T-helper 1 cell treated with Interleukin-12 subunit alpha and Interleukin-12 subunit beta and Interleukin-4 antibody, amounts not matched to agents 30 ng/mL and 1 ng/mL, for 36 hours (primary cell): ENCODE data around the gene TMEM252. TPM values are rescaled to one million over a fixed set of nuclear protein-coding genes. Genes with fewer than 3 reads are reported as not detected.

Experiments used
- intact Hi-C: fragments of 100-400 bp; cut with micrococcal nuclease; formaldehyde crosslinking; loops from one replicate; pipeline ENCODE4 v1.15.1; 2024
- total RNA-seq: library from RNA; stranded (reverse); gene quantifications from 2 replicates; pipeline ENCODE4 v1.2.3, GENCODE V29; 2022

The TMEM252 gene, protein sequence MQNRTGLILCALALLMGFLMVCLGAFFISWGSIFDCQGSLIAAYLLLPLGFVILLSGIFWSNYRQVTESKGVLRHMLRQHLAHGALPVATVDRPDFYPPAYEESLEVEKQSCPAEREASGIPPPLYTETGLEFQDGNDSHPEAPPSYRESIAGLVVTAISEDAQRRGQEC
- total RNA-seq: not detected in 2 replicates

GRCh38 chr9:68540712-68541535 lies at the start of gene TMEM252:
Gene TMEM252, minus strand, starts transcription at chr9:68540883. Its CDS starts 69 bp downstream, at chr9:68540814.
- intact Hi-C loops: no loop called here

DNA sequence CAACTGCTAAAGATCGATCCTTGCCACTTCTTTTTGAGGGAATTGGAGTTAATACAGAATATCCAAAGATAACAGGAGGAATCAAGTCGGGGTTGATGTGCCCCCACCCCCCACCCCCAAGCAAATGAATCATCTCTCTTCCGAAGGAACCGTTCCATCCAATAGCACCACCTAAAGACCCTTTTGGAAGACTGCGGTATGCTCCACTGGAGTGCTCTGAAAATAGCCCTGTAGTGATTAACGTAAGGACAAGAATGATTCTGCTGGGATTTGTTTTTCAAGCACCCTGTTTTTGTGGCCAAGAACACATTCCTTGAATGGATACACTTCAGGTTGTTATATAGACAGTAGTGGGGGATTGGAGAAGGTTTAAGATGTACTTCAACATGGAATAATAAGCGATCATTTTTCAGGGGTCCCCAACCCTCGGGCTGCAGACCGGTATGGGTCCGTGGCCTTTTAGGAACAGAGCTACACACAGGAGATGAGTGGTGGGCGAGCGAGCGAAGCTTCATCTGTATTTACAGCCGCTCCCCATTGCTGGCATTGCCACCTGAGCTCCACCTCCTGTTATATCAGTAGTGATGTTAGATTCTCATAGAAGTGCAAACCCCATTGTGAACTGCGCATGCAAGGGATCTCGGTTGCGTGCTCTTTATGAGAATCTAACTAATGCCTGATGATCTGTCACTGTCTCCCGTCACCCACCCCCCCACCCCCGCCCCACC lies 44.5 kb upstream of the TMEM252 start:
- intact Hi-C loops: loop anchor here (2.0 to 10.0 kb wide), 2 partner anchors 60 to 122 kb away; no protein-coding TSS in a partner anchor

DNA sequence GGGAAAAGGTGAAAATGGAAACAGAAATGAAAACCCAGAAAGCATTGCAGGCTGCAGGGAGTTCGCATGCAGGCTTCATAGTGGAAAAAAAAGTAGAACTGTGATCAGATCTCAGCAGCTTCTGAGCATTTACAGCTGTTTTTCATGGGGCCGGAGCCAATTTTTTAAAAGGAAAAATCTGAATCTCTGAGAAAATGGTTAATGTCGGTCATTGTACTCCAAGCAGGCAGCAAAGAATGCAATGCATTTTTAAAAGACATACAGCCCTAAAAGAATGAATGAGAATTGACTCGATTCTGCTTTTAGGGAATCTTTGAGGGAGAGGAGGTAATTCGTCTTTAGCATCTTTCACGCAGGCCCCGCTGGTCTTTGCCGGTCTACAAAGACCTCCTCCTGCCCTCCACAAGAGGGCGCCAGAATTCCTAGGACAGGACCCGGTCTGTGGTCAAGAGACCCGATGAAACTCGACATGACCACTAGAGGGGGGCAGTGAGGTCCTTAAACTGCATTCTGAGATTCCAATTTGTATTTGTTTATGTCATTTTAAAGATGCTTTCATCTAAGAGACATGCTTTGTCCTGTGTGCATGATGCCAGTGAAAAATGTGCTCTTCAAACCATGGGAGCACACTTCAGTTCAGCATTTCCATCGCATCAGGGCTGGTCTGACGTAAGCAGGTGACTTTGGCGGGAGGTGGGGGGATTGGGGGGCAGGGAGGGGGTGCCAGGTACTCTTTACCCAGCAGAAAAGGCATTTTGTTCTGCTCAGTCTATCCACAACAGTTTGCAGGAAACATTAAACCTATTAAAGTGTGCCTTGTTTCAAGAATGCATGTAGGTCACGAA lies 43.7 kb upstream of the TMEM252 start:
- intact Hi-C loops: loop anchor here (1.0 to 10.0 kb wide), 10 partner anchors 60 to 609 kb away; no protein-coding TSS in a partner anchor

DNA sequence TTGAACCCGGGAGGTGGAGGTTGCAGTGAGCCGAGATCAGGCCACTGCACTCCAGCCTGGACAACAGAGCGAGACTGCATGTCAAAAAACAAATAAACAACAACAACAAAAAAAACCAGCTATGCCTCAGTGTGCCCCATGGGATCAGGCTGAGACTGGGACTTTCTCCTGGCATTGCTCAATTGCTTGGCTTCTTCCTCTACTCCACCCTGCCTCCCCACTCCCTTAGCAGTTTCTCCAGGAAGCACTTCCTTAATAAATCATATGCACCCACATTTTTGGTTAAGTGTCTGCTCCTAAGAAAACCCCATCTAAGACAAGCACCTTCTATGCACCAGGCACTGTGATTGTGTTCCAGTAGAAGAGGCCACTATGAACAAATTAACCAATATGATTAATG lies 41.0 kb upstream of the TMEM252 start:
- intact Hi-C loops: loop anchor here (10.0 kb wide), 1 partner anchor 63 kb away; no protein-coding TSS in a partner anchor

DNA sequence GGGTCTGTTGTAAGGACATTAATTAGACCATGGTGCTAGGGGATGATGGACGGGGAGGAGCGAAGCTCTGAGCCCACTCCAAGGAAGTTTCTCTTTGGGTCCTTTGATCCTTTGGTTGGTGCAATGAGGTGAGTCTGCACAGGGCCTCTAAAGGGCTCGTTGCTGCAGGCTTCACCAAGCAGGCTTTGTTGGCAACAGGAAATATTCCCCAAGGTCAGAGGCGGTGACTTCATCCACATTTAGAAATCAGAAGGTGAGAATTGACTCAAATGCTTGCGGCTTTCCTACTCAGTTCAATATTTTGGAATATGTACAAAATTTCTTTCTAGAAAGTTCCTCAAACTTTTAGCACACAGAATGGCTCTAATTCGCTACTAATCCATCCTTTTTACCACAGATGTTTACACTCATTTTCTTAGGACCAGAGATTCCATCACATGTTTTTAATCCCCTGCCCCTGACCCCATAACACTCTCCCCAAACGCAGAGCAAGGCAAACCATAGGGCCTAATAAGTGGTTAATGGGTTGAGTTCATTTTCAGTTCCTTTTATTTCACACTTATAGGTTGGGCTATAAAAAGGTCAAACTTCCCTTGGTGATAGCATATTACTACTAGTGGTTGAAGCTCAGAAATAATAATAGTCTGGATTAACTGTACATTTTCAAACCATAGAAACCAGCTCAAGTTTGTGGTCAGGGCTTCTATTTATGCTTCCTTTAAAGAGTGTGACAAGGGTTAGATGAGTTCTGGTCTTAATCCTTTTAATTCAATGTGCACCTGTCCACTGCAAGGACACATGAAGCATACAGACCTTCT lies 37.3 kb upstream of the TMEM252 start:
- intact Hi-C loops: no loop called here

GRCh38 chr9:68575817-68576216 lies 35.1 kb upstream of the TMEM252 start:
- intact Hi-C loops: no loop called here

DNA sequence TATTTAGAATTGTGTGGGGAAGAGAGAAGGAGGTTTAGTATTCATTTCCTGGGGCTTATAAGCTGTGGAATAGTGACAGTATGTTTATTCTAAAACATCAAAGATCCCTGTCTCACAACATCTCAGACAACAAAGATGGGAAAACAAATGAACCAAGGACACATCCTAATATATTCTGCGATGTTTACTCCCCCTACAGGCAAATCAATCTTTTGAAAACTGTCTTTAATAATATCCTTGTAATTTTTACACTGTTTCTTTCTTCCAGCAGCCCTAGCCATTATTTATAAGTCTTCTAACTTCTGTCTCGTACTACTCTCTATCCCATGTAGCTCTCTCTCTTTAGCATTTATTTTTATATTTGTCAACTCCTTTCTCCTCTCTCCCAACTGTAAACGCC lies 33.5 kb upstream of the TMEM252 start:
- intact Hi-C loops: no loop called here

DNA sequence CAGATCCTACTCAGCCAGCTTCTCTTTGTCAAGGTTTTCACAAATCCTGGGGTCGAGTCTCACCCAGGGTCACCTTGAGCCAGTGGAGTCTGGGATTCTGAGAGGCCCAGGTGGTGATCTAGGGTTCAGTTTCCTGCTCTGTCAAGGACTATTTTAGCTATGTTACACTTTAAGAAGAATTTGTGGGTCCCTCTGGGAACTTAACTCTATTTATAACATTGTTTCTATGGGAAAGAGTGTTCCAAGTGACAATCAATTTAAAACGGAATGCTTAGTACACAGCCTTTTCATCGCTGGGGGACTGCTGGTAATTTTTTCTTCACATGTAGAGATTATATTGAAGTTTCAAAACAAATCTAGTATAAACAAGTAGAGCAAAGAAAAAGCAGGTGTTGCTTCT lies 26.9 kb upstream of the TMEM252 start:
- intact Hi-C loops: no loop called here

GRCh38 chr9:68562461-68562860 lies 21.8 kb upstream of the TMEM252 start:
- intact Hi-C loops: no loop called here

DNA sequence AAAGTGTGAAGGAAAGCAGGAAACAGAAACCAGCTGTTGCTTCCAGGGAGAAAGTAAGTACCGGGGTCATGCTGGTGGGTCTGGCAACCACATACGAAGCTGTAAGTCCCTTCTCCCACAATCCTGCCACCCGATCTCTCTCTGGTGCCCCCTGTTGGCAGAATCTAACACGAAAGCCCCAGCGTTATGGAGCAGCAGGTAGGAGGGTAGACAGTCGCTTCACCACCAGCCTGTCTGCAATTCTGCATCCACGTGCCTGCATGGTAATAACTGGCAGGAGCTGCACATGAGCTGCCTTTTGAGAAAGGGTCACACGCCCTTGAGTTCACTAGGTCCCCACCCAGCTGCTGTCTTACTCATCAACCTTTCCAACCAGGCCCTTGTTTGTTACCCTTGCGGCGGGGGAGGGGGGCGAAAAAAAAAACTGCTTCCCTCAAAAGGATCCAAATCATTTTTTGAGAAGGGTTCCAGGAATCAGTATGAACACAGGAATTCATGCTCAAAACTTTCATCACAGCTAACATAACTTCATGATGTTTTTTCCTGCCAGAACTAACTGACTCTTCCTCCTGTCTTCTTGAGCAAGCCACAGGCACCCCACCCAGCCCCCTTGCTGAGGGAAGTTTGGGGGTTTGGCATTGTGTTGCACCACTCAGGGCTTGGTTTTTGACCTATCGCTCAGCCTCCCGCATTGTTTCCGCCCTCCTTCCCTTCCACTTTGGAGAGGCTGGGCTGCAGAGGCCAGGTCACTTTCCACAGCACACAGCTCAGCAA lies 19.6 kb upstream of the TMEM252 start:
- intact Hi-C loops: no loop called here

DNA sequence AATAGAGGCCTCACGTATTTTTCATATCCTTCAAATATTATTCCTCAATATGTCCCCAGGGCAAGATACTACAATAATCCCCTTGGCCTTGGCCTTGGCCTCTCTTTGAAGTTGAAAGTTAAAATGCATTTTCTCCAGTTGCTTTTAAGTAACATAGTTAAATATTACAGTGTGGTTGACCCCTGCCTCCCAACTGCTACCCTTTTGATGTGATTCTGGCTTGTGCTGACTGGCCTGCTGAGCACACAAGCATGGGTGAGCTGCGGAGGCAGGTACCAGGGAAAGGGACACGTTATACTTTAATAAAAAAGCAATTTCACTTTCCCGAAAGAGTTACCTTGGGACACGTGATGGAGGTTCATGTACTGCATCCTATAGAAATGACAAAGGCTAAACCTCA lies 17.9 kb upstream of the TMEM252 start:
- intact Hi-C loops: no loop called here

GRCh38 chr9:68555437-68556150 lies 14.9 kb upstream of the TMEM252 start:
- intact Hi-C loops: no loop called here

DNA sequence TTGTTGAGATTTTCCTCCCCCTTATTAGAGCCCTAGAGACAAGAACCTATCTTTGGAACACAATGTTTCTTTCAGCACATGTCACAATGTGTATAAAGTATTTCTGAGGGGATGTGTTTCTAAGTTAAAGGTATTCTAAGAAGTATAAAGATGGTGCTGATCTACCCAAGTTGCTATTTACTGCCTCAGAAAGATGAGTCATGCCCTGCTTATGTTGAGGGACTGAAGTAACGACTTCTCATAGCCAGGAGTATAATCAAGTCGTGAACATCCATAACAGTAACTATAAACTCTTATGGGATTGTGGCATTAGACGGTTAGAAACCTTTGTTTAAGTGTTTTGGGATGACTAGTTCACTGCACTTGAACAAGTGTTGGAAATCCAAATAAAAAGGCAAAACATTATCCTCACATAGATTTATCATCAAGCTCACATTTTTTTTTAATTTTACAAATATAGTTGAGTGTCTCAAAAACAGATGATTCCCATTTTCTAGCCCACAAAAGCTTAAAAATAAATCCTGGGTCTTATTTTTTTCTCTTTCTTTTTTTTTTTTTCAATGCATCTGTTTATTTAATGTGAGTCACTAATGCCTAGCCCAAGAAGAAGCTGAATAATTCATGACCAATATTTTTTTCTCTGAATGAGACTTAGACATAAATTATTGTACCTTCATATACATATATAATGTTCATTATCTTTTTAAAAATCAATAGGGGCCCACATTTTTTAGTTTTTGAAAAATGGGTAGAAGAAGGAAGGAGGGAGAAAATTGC lies 12.2 kb upstream of the TMEM252 start:
- intact Hi-C loops: no loop called here

DNA sequence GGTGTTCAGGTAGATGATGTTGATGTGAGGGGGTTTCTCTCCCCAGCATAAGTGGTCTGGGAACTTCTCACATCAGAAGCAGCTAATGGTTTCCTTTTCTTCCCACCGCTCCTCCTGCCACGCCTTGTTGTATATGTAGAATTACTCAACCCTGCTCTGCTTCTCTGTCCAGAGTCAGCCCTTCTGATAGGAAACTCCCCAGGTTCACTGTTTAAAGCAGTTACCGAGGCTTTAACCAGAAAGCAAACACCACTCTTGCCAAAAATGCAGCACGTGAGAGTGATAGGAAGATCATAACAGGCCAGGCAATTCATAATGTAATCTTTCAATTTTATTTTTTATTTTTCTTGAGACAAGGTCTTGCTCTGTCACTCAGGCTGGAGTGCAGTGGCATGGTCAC lies 10.5 kb upstream of the TMEM252 start:
- intact Hi-C loops: no loop called here

DNA sequence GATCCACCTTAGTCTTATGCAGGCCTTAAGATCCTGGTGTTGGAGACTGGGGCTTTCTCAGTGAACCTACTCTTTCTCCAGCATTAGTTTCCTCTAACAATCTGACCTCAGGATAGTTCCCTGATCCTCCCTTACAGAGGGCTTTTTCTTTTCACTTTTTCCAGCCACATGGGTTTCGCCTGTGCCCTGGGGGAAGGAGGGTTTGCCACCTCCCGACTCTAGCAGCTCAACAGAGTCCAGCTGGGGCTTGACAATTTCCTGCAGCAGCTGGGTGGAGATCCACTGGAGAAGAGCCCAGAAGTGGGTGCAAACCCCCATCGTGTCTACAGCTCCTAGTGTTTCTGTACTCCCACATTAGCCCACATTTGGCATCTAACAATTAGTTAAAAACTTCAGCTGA lies 7.6 kb upstream of the TMEM252 start:
- intact Hi-C loops: no loop called here

DNA sequence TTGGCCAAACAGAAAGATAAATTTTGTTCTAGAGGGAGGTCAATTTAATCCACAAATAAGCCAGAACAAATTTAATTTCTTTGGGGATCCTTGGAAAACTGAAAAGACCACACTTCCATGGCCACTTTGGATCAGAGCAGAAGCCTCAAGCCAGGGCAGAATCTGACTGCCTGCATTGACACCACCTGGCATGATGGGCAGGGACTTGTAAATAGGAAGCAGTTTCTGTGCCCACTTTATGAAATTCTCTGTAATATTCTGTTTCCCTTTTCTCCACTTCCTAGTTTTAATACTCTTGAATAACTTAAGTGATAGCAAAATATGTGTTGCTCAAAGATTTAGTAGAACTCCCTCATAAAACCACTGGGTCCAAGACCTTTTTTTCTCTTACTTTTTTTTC lies 6.7 kb upstream of the TMEM252 start:
- intact Hi-C loops: no loop called here

- intact Hi-C loops: no loop called here
Measured at GRCh38 chr9:68546596-68547390, 6.1 kb upstream of the TMEM252 start.
